ENCODE data around the gene SPTBN4.

SPTBN4 gene

GRCh38 chr19:40420451-40420765, 46.4 kb upstream of the SPTBN4 start (continued):
- TF ChIP-seq ZNF280D (tag by site-specific recombination; IDR thresholded peaks at IDR 0.05) = peak; percentile 97
- TF ChIP-seq ZEB2 (tag by site-specific recombination; IDR thresholded peaks at IDR 0.05) = no peak
- 0 out of 2 replicates have a peak, but pooled peaks have one; percentile 5 for TF ChIP-seq ZNF248 (tag by site-specific recombination; IDR thresholded peaks at IDR 0.05)
- TF ChIP-seq BCL11B (tag by site-specific recombination; IDR thresholded peaks at IDR 0.05; ENCODE audit: low read depth) = peak; percentile 100
- no peak for TF ChIP-seq ZNF530 (tag by site-specific recombination; IDR thresholded peaks at IDR 0.05; ENCODE audit: low read depth)
- no peak for TF ChIP-seq PRDM10 (tag by site-specific recombination; IDR thresholded peaks at IDR 0.05)
- no peak for TF ChIP-seq ZFP37 (tag by site-specific recombination; IDR thresholded peaks at IDR 0.05)
- TF ChIP-seq, protein P1, sequence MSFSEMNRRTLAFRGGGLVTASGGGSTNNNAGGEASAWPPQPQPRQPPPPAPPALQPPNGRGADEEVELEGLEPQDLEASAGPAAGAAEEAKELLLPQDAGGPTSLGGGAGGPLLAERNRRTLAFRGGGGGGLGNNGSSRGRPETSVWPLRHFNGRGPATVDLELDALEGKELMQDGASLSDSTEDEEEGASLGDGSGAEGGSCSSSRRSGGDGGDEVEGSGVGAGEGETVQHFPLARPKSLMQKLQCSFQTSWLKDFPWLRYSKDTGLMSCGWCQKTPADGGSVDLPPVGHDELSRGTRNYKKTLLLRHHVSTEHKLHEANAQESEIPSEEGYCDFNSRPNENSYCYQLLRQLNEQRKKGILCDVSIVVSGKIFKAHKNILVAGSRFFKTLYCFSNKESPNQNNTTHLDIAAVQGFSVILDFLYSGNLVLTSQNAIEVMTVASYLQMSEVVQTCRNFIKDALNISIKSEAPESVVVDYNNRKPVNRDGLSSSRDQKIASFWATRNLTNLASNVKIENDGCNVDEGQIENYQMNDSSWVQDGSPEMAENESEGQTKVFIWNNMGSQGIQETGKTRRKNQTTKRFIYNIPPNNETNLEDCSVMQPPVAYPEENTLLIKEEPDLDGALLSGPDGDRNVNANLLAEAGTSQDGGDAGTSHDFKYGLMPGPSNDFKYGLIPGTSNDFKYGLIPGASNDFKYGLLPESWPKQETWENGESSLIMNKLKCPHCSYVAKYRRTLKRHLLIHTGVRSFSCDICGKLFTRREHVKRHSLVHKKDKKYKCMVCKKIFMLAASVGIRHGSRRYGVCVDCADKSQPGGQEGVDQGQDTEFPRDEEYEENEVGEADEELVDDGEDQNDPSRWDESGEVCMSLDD (tag by site-specific recombination; IDR thresholded peaks at IDR 0.05) = no peak
- TF ChIP-seq RBAK (tag by site-specific recombination; IDR thresholded peaks at IDR 0.05) = peak; percentile 67; the same call in 1 of the 2 replicates
- TF ChIP-seq ZNF324 (tag by site-specific recombination; IDR thresholded peaks at IDR 0.05) = no peak
- no peak for TF ChIP-seq KLF10 (tag by site-specific recombination; IDR thresholded peaks at IDR 0.05)
- no peak for TF ChIP-seq ZNF221 (tag by site-specific recombination; IDR thresholded peaks at IDR 0.05; ENCODE audit: borderline replicate concordance)
- TF ChIP-seq ZNF785 (tag by site-specific recombination; IDR thresholded peaks at IDR 0.05) = 0 out of 2 replicates have a peak, but pooled peaks have one; percentile 83
- no peak for TF ChIP-seq ZNF529 (tag by site-specific recombination; IDR thresholded peaks at IDR 0.05; ENCODE audit: insufficient replicate concordance)
- no peak for TF ChIP-seq ZNF140 (tag by site-specific recombination; IDR thresholded peaks at IDR 0.05)
- TF ChIP-seq ZNF560 (tag by site-specific recombination; IDR thresholded peaks at IDR 0.05; ENCODE audit: borderline replicate concordance) = 0 out of 2 replicates have a peak, but pooled peaks have one; percentile 18
- peak; percentile 96; the same call in 1 of the 2 replicates for TF ChIP-seq BCL11A (tag by site-specific recombination; IDR thresholded peaks at IDR 0.05; ENCODE audit: low read depth)
- TF ChIP-seq ZFP3 (tag by site-specific recombination; IDR thresholded peaks at IDR 0.05; ENCODE audit: low read depth) = 0 out of 2 replicates have a peak, but pooled peaks have one; percentile 22
- peak; percentile 77; the same call in 1 of the 2 replicates for TF ChIP-seq ZNF558 (tag by site-specific recombination; IDR thresholded peaks at IDR 0.05)
- TF ChIP-seq GLIS2 (tag by site-specific recombination; IDR thresholded peaks at IDR 0.05) = no peak
- TF ChIP-seq REPIN1 (tag by site-specific recombination; IDR thresholded peaks at IDR 0.05; ENCODE audit: low read depth) = peak; percentile 83; the same call in 1 of the 2 replicates
- no peak for TF ChIP-seq ZNF37A (tag by site-specific recombination; IDR thresholded peaks at IDR 0.05)
- no peak for TF ChIP-seq SETDB1 (IDR thresholded peaks at IDR 0.05; ENCODE audit: insufficient read length, low read length)
- no peak for TF ChIP-seq ZBTB44 (tag by site-specific recombination; IDR thresholded peaks at IDR 0.05)

Data from HEK293 (cell line).